ENCODE measurements around the gene SMYD3. TPM values are rescaled to one million over a fixed set of nuclear protein-coding genes. Genes with fewer than 3 reads are reported as not detected.

The SMYD3 gene
- total RNA-seq, 1 experiment from 2014 or later: 17.4 TPM

- BruUV-seq (replicated peaks): no TSS peak
- ATAC-seq (no peak), DNase-seq (ENCODE audit: low read depth, low spot score) (no peak)
- CTCF ChIA-PET: no interaction called here
- in situ Hi-C loops (cut with HindIII; ENCODE audit: low pct_unique_long_range_greater_than_20kb, low sequenced_read_pairs) (no loop called here), intact Hi-C loops (cut with micrococcal nuclease; ENCODE audit: unreplicated experiment) (no loop called here)
- Histone ChIP-seq H3K27me3 (ENCODE audit: control insufficient read depth, insufficient read depth, low read length) (no peaks in the 10 kb centered on the region), H3K9me3 (ENCODE audit: control insufficient read depth, insufficient read depth, low read depth, low read length) (peaks cover 4% of the 10 kb centered on the region; the same call in 1 of the 2 replicates), H3K4me1 (ENCODE audit: control insufficient read depth, insufficient read depth, low read length) (no peaks in the 10 kb centered on the region), H3K27ac (ENCODE audit: low read length) (no peak overlapping the region), H3K36me3 (ENCODE audit: control insufficient read depth, insufficient read depth, low read length) (no peaks in the 10 kb centered on the region), H3K4me3 (ENCODE audit: low read depth in 2 of 2, low read length in 2 of 2) (no peak overlapping the region)
- POLR2A ChIA-PET: no interaction called here
- TF ChIP-seq SIN3A (IDR thresholded peaks at IDR 0.05; ENCODE audit: borderline replicate concordance, insufficient read depth, low read depth, low read length) (no peak), CTCF (IDR thresholded peaks at IDR 0.05) (no peak), POLR2AphosphoS5 (IDR thresholded peaks at IDR 0.05; ENCODE audit: low read depth, low read length) (no peak), TCF7L2 (IDR thresholded peaks at IDR 0.05; ENCODE audit: low read depth, low read length) (no peak), REST (IDR thresholded peaks at IDR 0.05; ENCODE audit: insufficient read depth in 1 of 2, low read depth in 2 of 2, low read length in 1 of 2) (no peak)
Measured at GRCh38 chr1:246513619-246514343, 6.7 kb upstream of the SMYD3 start.

GRCh38 chr1:246513041-246513440 lies 6.0 kb upstream of the SMYD3 start:
- Histone ChIP-seq H3K27me3 (ENCODE audit: control insufficient read depth, insufficient read depth, low read length) (no peaks in the 10 kb centered on the region), H3K4me3 (ENCODE audit: low read depth in 2 of 2, low read length in 2 of 2) (no peak overlapping the region), H3K27ac (ENCODE audit: low read length) (no peak overlapping the region), H3K9me3 (ENCODE audit: control insufficient read depth, insufficient read depth, low read depth, low read length) (peaks cover 4% of the 10 kb centered on the region; the same call in 1 of the 2 replicates), H3K36me3 (ENCODE audit: control insufficient read depth, insufficient read depth, low read length) (no peaks in the 10 kb centered on the region), H3K4me1 (ENCODE audit: control insufficient read depth, insufficient read depth, low read length) (no peaks in the 10 kb centered on the region)
- CTCF ChIA-PET: no interaction called here
- intact Hi-C loops (cut with micrococcal nuclease; ENCODE audit: unreplicated experiment) (no loop called here), in situ Hi-C loops (cut with HindIII; ENCODE audit: low pct_unique_long_range_greater_than_20kb, low sequenced_read_pairs) (no loop called here)
- TF ChIP-seq TCF7L2 (IDR thresholded peaks at IDR 0.05; ENCODE audit: low read depth, low read length) (no peak), CTCF (IDR thresholded peaks at IDR 0.05) (no peak), REST (IDR thresholded peaks at IDR 0.05; ENCODE audit: insufficient read depth in 1 of 2, low read depth in 2 of 2, low read length in 1 of 2) (no peak), POLR2AphosphoS5 (IDR thresholded peaks at IDR 0.05; ENCODE audit: low read depth, low read length) (no peak), SIN3A (IDR thresholded peaks at IDR 0.05; ENCODE audit: borderline replicate concordance, insufficient read depth, low read depth, low read length) (no peak)
- DNase-seq (ENCODE audit: low read depth, low spot score) (no peak), ATAC-seq (no peak)
- BruUV-seq (replicated peaks): no TSS peak
- POLR2A ChIA-PET: no interaction called here

All from Panc1 (cell line).